ENCODE measurements around the gene DNAH3.
"Not testable (repeated sequence)": the region's sequence is repeated elsewhere in the genome, so short reads cannot be mapped to it uniquely, and the experiment has no call there.

DNAH3 gene

GRCh38 chr16:20995711-20996110, 154.9 kb downstream of the DNAH3 start:
- TF ChIP-seq CTCF (IDR thresholded peaks at IDR 0.05; ENCODE audit: low read length) (no peak), EZH2 (IDR thresholded peaks at IDR 0.05; ENCODE audit: borderline replicate concordance, low read length) (no peak)
- Histone ChIP-seq H3K36me3 (ENCODE audit: insufficient read depth, low read length) (no peaks in the 10 kb centered on the region), H3K9ac (ENCODE audit: low read length) (no peak overlapping the region), H3K79me2 (ENCODE audit: insufficient read depth, low read length) (no peaks in the 10 kb centered on the region), H3K9me2 (ENCODE audit: low read depth, low read length) (no peaks in the 10 kb centered on the region), H4K20me1 (ENCODE audit: insufficient read depth, low read length) (no peaks in the 10 kb centered on the region), H3K4me3 (ENCODE audit: low read depth, low read length, poor library complexity, severe bottlenecking) (no peak overlapping the region), H3F3A (ENCODE audit: insufficient read depth, low read length) (no peaks in the 10 kb centered on the region), H3K27me3 (ENCODE audit: insufficient read depth, low read length) (no peaks in the 10 kb centered on the region), H3K4me2 (ENCODE audit: low read length) (no peak overlapping the region), H3K9me3 (ENCODE audit: low read length) (no peaks in the 10 kb centered on the region), H3K27ac (ENCODE audit: low read depth, low read length, poor library complexity, severe bottlenecking) (no peak overlapping the region), H3K4me1 (ENCODE audit: insufficient read depth, low read length, severe bottlenecking) (no peaks in the 10 kb centered on the region), H2AFZ (ENCODE audit: low read length) (no peak overlapping the region)

GRCh38 chr16:20989496-20990070, 161.1 kb downstream of the DNAH3 start:
- H3K27ac ChIP-seq (ENCODE audit: low read depth, low read length, poor library complexity, severe bottlenecking); H3K4me1 ChIP-seq (ENCODE audit: insufficient read depth, low read length, severe bottlenecking); H3F3A ChIP-seq (ENCODE audit: insufficient read depth, low read length); H3K9ac ChIP-seq (ENCODE audit: low read length); H3K9me2 ChIP-seq (ENCODE audit: low read depth, low read length); H3K79me2 ChIP-seq (ENCODE audit: insufficient read depth, low read length); H3K4me3 ChIP-seq (ENCODE audit: low read depth, low read length, poor library complexity, severe bottlenecking); H3K4me2 ChIP-seq (ENCODE audit: low read length); H3K36me3 ChIP-seq (ENCODE audit: insufficient read depth, low read length); H3K27me3 ChIP-seq (ENCODE audit: insufficient read depth, low read length); H3K9me3 ChIP-seq (ENCODE audit: low read length); H4K20me1 ChIP-seq (ENCODE audit: insufficient read depth, low read length); H2AFZ ChIP-seq (ENCODE audit: low read length): not testable (repeated sequence)

GRCh38 chr16:20987049-20987448, 163.6 kb downstream of the DNAH3 start:
- no peak overlapping the region for H3K27ac ChIP-seq (ENCODE audit: low read depth, low read length, poor library complexity, severe bottlenecking)
- H3K9me2 ChIP-seq (ENCODE audit: low read depth, low read length) = no peaks in the 10 kb centered on the region
- TF ChIP-seq CTCF (IDR thresholded peaks at IDR 0.05; ENCODE audit: low read length) = no peak
- TF ChIP-seq EZH2 (IDR thresholded peaks at IDR 0.05; ENCODE audit: borderline replicate concordance, low read length) = no peak
- H2AFZ ChIP-seq (ENCODE audit: low read length) = no peak overlapping the region
- no peak overlapping the region for H3K4me2 ChIP-seq (ENCODE audit: low read length)
- no peak overlapping the region for H3K9ac ChIP-seq (ENCODE audit: low read length)
- no peaks in the 10 kb centered on the region for H4K20me1 ChIP-seq (ENCODE audit: insufficient read depth, low read length)
- H3K9me3 ChIP-seq (ENCODE audit: low read length) = no peaks in the 10 kb centered on the region
- no peaks in the 10 kb centered on the region for H3K27me3 ChIP-seq (ENCODE audit: insufficient read depth, low read length)
- no peaks in the 10 kb centered on the region for H3F3A ChIP-seq (ENCODE audit: insufficient read depth, low read length)
- H3K4me3 ChIP-seq (ENCODE audit: low read depth, low read length, poor library complexity, severe bottlenecking) = no peak overlapping the region
- no peaks in the 10 kb centered on the region for H3K36me3 ChIP-seq (ENCODE audit: insufficient read depth, low read length)
- H3K79me2 ChIP-seq (ENCODE audit: insufficient read depth, low read length) = no peaks in the 10 kb centered on the region
- H3K4me1 ChIP-seq (ENCODE audit: insufficient read depth, low read length, severe bottlenecking) = no peaks in the 10 kb centered on the region

GRCh38 chr16:20984019-20984418, 166.6 kb downstream of the DNAH3 start:
- no peaks in the 10 kb centered on the region for H3K4me1 ChIP-seq (ENCODE audit: insufficient read depth, low read length, severe bottlenecking)
- no peak overlapping the region for H3K4me2 ChIP-seq (ENCODE audit: low read length)
- H3K9me3 ChIP-seq (ENCODE audit: low read length) = no peaks in the 10 kb centered on the region
- no peak overlapping the region for H3K4me3 ChIP-seq (ENCODE audit: low read depth, low read length, poor library complexity, severe bottlenecking)
- no peaks in the 10 kb centered on the region for H3F3A ChIP-seq (ENCODE audit: insufficient read depth, low read length)
- H3K27me3 ChIP-seq (ENCODE audit: insufficient read depth, low read length) = no peaks in the 10 kb centered on the region
- H4K20me1 ChIP-seq (ENCODE audit: insufficient read depth, low read length) = no peaks in the 10 kb centered on the region
- H3K9ac ChIP-seq (ENCODE audit: low read length) = no peak overlapping the region
- H3K36me3 ChIP-seq (ENCODE audit: insufficient read depth, low read length) = no peaks in the 10 kb centered on the region
- H3K27ac ChIP-seq (ENCODE audit: low read depth, low read length, poor library complexity, severe bottlenecking) = no peak overlapping the region
- no peaks in the 10 kb centered on the region for H3K9me2 ChIP-seq (ENCODE audit: low read depth, low read length)
- H2AFZ ChIP-seq (ENCODE audit: low read length) = no peak overlapping the region
- no peaks in the 10 kb centered on the region for H3K79me2 ChIP-seq (ENCODE audit: insufficient read depth, low read length)
- TF ChIP-seq CTCF (IDR thresholded peaks at IDR 0.05; ENCODE audit: low read length) = no peak
- TF ChIP-seq EZH2 (IDR thresholded peaks at IDR 0.05; ENCODE audit: borderline replicate concordance, low read length) = no peak

Data from OCI-LY1 (cell line).